H1 (cell line): ENCODE data around the gene ASPRV1. TPM values are rescaled to one million over a fixed set of nuclear protein-coding genes. Genes with fewer than 3 reads are reported as not detected.

Experiments used
- BCL11A ChIP-seq, 2 experiments: IDR thresholded peaks; one replicate each; pipeline ENCODE4 v1.6.1; 2011; ENCODE audit warnings: low read depth in 2 of 2, low read length in 2 of 2, mild to moderate bottlenecking in 2 of 2
- FOSL1 ChIP-seq: IDR thresholded peaks from 2 replicates; pipeline ENCODE4 v1.6.1; 2011; ENCODE audit warnings: mild to moderate bottlenecking, low read depth, low read length, moderate library complexity; ENCODE audit not compliant: insufficient read depth
- GTF2F1 ChIP-seq: IDR thresholded peaks from 2 replicates; pipeline ENCODE4 v1.6.1; 2012; ENCODE audit warnings: low read depth, low read length, improper control_type of control experiment, borderline replicate concordance
- RNF2 ChIP-seq: fragments of 200-900, 300-1000 bp; sonication (generic); IDR thresholded peaks from 2 replicates; pipeline ENCODE4 v1.7.1; 2016; ENCODE audit warnings: borderline replicate concordance, low read depth, mild to moderate bottlenecking, antibody characterized with exemption, low read length; ENCODE audit not compliant: poor library complexity, severe bottlenecking; ENCODE audit errors: missing control alignments
- YY1 ChIP-seq: IDR thresholded peaks from 2 replicates; pipeline ENCODE4 v1.6.1; 2011; ENCODE audit warnings: low read depth, mild to moderate bottlenecking, low read length
- polyA plus RNA-seq, 7 experiments: library from polyadenylated mRNA; depleted of rRNA in 3 of 7; stranded (reverse) in 5 of 7; unstranded in 2 of 7; fragments of >200 nt in 5 of 7; fragments of 200-250 nt in 2 of 7; gene quantifications; 1 replicate in 5 of 7; 2 replicates in 1 of 7; 4 replicates in 1 of 7; pipeline versions ENCODE4 v1.2.1 to v1.2.3, GENCODE V29; 2011 to 2013; ENCODE audit warnings: missing spikeins in 2 of 7, mixed read lengths in 2 of 7
- total RNA-seq: library from RNA; stranded (reverse); fragmentation: NEBNext Ultra II Directional; extraction: Animal tissue kit (Norgen Biotek cat#: 25700); gene quantifications from 2 replicates; pipeline ENCODE4 v1.2.1, GENCODE V29; 2021
- TF ChIP-seq, protein P1 (sequence below): fragments of 300-600 bp; sonication (generic); IDR thresholded peaks from 2 replicates; pipeline ENCODE4 v1.7.1; 2012; ENCODE audit warnings: low read length, moderate library complexity, mild to moderate bottlenecking, inconsistent platforms; ENCODE audit not compliant: insufficient replicate concordance

Gene ASPRV1
- total and polyA plus RNA-seq, 2 of the 8 experiments (the other 6 are each of a cell fraction or from before 2014, with no cell fraction given): 0.59 to 0.95 TPM

DNA sequence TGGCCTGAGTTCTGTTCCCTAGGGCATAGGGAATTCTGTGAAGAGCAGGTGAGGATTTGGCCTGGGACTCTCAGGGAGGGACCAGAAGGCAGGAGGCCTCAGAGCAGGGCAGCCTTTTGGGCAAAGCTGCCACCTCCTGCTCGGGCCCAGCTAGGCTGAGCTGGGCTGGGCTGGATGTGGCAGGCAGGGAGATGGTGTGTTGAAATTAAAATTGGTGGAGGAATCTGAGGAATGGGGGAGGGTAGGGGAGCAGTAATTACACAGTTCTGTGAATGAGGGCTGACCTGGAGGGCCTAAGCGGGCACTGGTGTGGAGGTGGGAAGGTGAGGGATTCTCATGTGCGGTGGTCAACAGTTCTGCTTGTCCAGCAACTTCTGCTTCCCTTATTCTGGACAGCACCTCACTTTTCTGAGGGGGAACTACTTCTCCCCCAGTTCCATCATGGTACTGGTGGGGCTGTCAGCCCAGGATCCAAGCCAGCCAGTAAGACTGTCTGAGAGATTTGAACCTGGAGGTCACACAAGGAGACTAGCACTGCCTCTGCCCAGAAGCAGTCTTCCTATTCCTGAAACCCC, 22.0 kb upstream of the ASPRV1 start (continued):
- TF ChIP-seq, protein P1, sequence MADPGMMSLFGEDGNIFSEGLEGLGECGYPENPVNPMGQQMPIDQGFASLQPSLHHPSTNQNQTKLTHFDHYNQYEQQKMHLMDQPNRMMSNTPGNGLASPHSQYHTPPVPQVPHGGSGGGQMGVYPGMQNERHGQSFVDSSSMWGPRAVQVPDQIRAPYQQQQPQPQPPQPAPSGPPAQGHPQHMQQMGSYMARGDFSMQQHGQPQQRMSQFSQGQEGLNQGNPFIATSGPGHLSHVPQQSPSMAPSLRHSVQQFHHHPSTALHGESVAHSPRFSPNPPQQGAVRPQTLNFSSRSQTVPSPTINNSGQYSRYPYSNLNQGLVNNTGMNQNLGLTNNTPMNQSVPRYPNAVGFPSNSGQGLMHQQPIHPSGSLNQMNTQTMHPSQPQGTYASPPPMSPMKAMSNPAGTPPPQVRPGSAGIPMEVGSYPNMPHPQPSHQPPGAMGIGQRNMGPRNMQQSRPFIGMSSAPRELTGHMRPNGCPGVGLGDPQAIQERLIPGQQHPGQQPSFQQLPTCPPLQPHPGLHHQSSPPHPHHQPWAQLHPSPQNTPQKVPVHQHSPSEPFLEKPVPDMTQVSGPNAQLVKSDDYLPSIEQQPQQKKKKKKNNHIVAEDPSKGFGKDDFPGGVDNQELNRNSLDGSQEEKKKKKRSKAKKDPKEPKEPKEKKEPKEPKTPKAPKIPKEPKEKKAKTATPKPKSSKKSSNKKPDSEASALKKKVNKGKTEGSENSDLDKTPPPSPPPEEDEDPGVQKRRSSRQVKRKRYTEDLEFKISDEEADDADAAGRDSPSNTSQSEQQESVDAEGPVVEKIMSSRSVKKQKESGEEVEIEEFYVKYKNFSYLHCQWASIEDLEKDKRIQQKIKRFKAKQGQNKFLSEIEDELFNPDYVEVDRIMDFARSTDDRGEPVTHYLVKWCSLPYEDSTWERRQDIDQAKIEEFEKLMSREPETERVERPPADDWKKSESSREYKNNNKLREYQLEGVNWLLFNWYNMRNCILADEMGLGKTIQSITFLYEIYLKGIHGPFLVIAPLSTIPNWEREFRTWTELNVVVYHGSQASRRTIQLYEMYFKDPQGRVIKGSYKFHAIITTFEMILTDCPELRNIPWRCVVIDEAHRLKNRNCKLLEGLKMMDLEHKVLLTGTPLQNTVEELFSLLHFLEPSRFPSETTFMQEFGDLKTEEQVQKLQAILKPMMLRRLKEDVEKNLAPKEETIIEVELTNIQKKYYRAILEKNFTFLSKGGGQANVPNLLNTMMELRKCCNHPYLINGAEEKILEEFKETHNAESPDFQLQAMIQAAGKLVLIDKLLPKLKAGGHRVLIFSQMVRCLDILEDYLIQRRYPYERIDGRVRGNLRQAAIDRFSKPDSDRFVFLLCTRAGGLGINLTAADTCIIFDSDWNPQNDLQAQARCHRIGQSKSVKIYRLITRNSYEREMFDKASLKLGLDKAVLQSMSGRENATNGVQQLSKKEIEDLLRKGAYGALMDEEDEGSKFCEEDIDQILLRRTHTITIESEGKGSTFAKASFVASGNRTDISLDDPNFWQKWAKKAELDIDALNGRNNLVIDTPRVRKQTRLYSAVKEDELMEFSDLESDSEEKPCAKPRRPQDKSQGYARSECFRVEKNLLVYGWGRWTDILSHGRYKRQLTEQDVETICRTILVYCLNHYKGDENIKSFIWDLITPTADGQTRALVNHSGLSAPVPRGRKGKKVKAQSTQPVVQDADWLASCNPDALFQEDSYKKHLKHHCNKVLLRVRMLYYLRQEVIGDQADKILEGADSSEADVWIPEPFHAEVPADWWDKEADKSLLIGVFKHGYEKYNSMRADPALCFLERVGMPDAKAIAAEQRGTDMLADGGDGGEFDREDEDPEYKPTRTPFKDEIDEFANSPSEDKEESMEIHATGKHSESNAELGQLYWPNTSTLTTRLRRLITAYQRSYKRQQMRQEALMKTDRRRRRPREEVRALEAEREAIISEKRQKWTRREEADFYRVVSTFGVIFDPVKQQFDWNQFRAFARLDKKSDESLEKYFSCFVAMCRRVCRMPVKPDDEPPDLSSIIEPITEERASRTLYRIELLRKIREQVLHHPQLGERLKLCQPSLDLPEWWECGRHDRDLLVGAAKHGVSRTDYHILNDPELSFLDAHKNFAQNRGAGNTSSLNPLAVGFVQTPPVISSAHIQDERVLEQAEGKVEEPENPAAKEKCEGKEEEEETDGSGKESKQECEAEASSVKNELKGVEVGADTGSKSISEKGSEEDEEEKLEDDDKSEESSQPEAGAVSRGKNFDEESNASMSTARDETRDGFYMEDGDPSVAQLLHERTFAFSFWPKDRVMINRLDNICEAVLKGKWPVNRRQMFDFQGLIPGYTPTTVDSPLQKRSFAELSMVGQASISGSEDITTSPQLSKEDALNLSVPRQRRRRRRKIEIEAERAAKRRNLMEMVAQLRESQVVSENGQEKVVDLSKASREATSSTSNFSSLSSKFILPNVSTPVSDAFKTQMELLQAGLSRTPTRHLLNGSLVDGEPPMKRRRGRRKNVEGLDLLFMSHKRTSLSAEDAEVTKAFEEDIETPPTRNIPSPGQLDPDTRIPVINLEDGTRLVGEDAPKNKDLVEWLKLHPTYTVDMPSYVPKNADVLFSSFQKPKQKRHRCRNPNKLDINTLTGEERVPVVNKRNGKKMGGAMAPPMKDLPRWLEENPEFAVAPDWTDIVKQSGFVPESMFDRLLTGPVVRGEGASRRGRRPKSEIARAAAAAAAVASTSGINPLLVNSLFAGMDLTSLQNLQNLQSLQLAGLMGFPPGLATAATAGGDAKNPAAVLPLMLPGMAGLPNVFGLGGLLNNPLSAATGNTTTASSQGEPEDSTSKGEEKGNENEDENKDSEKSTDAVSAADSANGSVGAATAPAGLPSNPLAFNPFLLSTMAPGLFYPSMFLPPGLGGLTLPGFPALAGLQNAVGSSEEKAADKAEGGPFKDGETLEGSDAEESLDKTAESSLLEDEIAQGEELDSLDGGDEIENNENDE: no peak
- TF ChIP-seq YY1: no peak
- no peak for TF ChIP-seq BCL11A (IDR thresholded peaks at IDR 0.05; ENCODE audit: low read depth in 2 of 2, low read length in 2 of 2)
- TF ChIP-seq RNF2: no peak
- TF ChIP-seq GTF2F1: no peak
- TF ChIP-seq FOSL1: no peak
- TF ChIP-seq, all 59 proteins: peak for 0
